H9 (cell line): ENCODE data around the gene EP300. TPM values are rescaled to one million over a fixed set of nuclear protein-coding genes. Genes with fewer than 3 reads are reported as not detected.

ENCODE experiments used
- DNase-seq: peaks from one replicate; pipeline ENCODE4 v3.0.0-alpha.2; 2017
- H2AFZ ChIP-seq: one replicate; pipeline ENCODE4 v1.6.1; 2013; ENCODE audit warnings: mild to moderate bottlenecking, low read length, control low read depth, moderate library complexity
- H2AK5ac ChIP-seq: 2 replicates; pipeline ENCODE4 v1.6.1; 2013; ENCODE audit warnings: low read length, control low read depth, mixed read lengths; ENCODE audit not compliant: insufficient read length
- H2BK120ac ChIP-seq: one replicate; pipeline ENCODE4 v1.6.1; 2013; ENCODE audit warnings: low read depth, mild to moderate bottlenecking, low read length, control low read depth, inconsistent platforms; ENCODE audit not compliant: poor library complexity, severe bottlenecking
- H2BK12ac ChIP-seq: 2 replicates; pipeline ENCODE4 v1.6.1; 2013; ENCODE audit warnings: low read length, control low read depth, mixed read lengths, low read depth; ENCODE audit not compliant: insufficient read length
- H2BK15ac ChIP-seq: 2 replicates; pipeline ENCODE4 v1.6.1; 2013; ENCODE audit warnings: low read depth, low read length, control low read depth
- H2BK20ac ChIP-seq: one replicate; pipeline ENCODE4 v1.6.1; 2013; ENCODE audit warnings: low read depth, mild to moderate bottlenecking, low read length, control low read depth, inconsistent platforms; ENCODE audit not compliant: poor library complexity, severe bottlenecking
- H2BK5ac ChIP-seq: 2 replicates; pipeline ENCODE4 v1.6.1; 2013; ENCODE audit warnings: low read length, control low read depth, mixed read lengths; ENCODE audit not compliant: insufficient read length
- H3K14ac ChIP-seq: 2 replicates; pipeline ENCODE4 v1.6.1; 2013; ENCODE audit warnings: low read length, control low read depth; ENCODE audit not compliant: insufficient read depth
- H3K18ac ChIP-seq: 2 replicates; pipeline ENCODE4 v1.6.1; 2013; ENCODE audit warnings: low read depth, mild to moderate bottlenecking, mixed read lengths, low read length, control low read depth; ENCODE audit not compliant: insufficient read length
- H3K23ac ChIP-seq: 2 replicates; pipeline ENCODE4 v1.6.1; 2013; ENCODE audit warnings: low read length, control low read depth, mixed read lengths, low read depth; ENCODE audit not compliant: insufficient read length
- H3K23me2 ChIP-seq: 2 replicates; pipeline ENCODE4 v1.6.1; 2013; ENCODE audit warnings: low read depth, mild to moderate bottlenecking, mixed read lengths, low read length, control low read depth; ENCODE audit not compliant: insufficient read length, poor library complexity, severe bottlenecking
- H3K27ac ChIP-seq: 2 replicates; pipeline ENCODE4 v1.5.1; 2013; ENCODE audit warnings: low read length, control low read depth, mixed read lengths, low read depth; ENCODE audit not compliant: insufficient read length
- H3K27me3 ChIP-seq: 2 replicates; pipeline ENCODE4 v1.6.1; 2013; ENCODE audit warnings: low read length, control low read depth, inconsistent platforms; ENCODE audit not compliant: insufficient read depth
- H3K4ac ChIP-seq: 2 replicates; pipeline ENCODE4 v1.6.1; 2013; ENCODE audit warnings: low read depth, mild to moderate bottlenecking, control low read depth, inconsistent platforms, low read length, moderate library complexity
- H3K4me1 ChIP-seq: 2 replicates; pipeline ENCODE4 v1.6.1; 2013; ENCODE audit warnings: low read length, control low read depth, inconsistent platforms; ENCODE audit not compliant: insufficient read depth
- H3K4me2 ChIP-seq: 2 replicates; pipeline ENCODE4 v1.6.1; 2013; ENCODE audit warnings: low read length, control low read depth, mixed read lengths; ENCODE audit not compliant: insufficient read length, insufficient read depth
- H3K56ac ChIP-seq: 2 replicates; pipeline ENCODE4 v1.6.1; 2013; ENCODE audit warnings: low read depth, mild to moderate bottlenecking, mixed read lengths, low read length, control low read depth; ENCODE audit not compliant: insufficient read length
- H3K79me1 ChIP-seq: 2 replicates; pipeline ENCODE4 v1.6.1; 2013; ENCODE audit warnings: low read depth, mild to moderate bottlenecking, moderate library complexity, low read length, control low read depth, inconsistent platforms; ENCODE audit not compliant: insufficient read depth, poor library complexity, severe bottlenecking
- H3K79me2 ChIP-seq: 2 replicates; pipeline ENCODE4 v1.6.1; 2013; ENCODE audit warnings: low read length, control low read depth, inconsistent platforms; ENCODE audit not compliant: insufficient read depth
- H3K9ac ChIP-seq: 2 replicates; pipeline ENCODE4 v1.6.1; 2013; ENCODE audit warnings: low read length, control low read depth, mixed read lengths; ENCODE audit not compliant: insufficient read length; ENCODE audit errors: extremely low read depth
- H3K9me3 ChIP-seq: one replicate; pipeline ENCODE4 v1.6.1; 2013; ENCODE audit warnings: low read depth, low read length, inconsistent platforms; ENCODE audit not compliant: control insufficient read depth
- H3T11ph ChIP-seq: one replicate; pipeline ENCODE4 v1.6.1; 2013; ENCODE audit warnings: mild to moderate bottlenecking, low read length, control low read depth, inconsistent platforms
- H4K20me1 ChIP-seq: one replicate; pipeline ENCODE4 v1.6.1; 2013; ENCODE audit not compliant: control insufficient read depth, insufficient read length, insufficient read depth
- H4K5ac ChIP-seq: 2 replicates; pipeline ENCODE4 v1.6.1; 2013; ENCODE audit warnings: low read depth, mild to moderate bottlenecking, mixed read lengths, low read length, control low read depth; ENCODE audit not compliant: insufficient read length
- H4K8ac ChIP-seq: replicated peaks from 2 replicates; pipeline ENCODE4 v1.6.1; 2013; ENCODE audit warnings: low read length, control low read depth, mixed read lengths, low read depth; ENCODE audit not compliant: insufficient read length
- H4K91ac ChIP-seq: 2 replicates; pipeline ENCODE4 v1.6.1; 2013; ENCODE audit warnings: low read depth, mild to moderate bottlenecking, moderate library complexity, mixed read lengths, low read length, control low read depth; ENCODE audit not compliant: insufficient read length
- H3K27ac Mint-ChIP-seq, 3 experiments: 2 replicates in 2 of 3; 3 replicates in 1 of 3; pipeline ENCODE4 v1.8.0; 2020 to 2021; ENCODE audit warnings: mixed read lengths in 3 of 3, mild to moderate bottlenecking in 1 of 3, moderate library complexity in 1 of 3
- H3K27me3 Mint-ChIP-seq: 2 replicates; pipeline ENCODE4 v1.8.0; 2021; ENCODE audit warnings: low read depth, mild to moderate bottlenecking, moderate library complexity, mixed read lengths
- H3K36me3 Mint-ChIP-seq, 3 experiments: 2 replicates in 2 of 3; 3 replicates in 1 of 3; pipeline ENCODE4 v1.8.0; 2020 to 2021; ENCODE audit warnings: low read depth in 3 of 3, mixed read lengths in 3 of 3; ENCODE audit not compliant: insufficient read depth in 1 of 3
- H3K4me1 Mint-ChIP-seq, 2 experiments: 2 replicates each; pipeline ENCODE4 v1.8.0; 2020; ENCODE audit warnings: mixed read lengths in 2 of 2
- H3K4me3 Mint-ChIP-seq, 2 experiments: 2 replicates in 1 of 2; 3 replicates in 1 of 2; pipeline ENCODE4 v1.8.0; 2020 to 2021; ENCODE audit warnings: mild to moderate bottlenecking in 2 of 2, mixed read lengths in 2 of 2, moderate library complexity in 1 of 2
- H3K9me3 Mint-ChIP-seq, 2 experiments: 2 replicates in 1 of 2; 3 replicates in 1 of 2; pipeline ENCODE4 v1.8.0; 2020; ENCODE audit warnings: mild to moderate bottlenecking in 2 of 2, mixed read lengths in 2 of 2, moderate library complexity in 1 of 2
- CTCF ChIP-seq: fragments of 200-600 bp; sonication (generic); conservative IDR thresholded peaks from 3 replicates; pipeline ENCODE4 v1.8.0; 2021; ENCODE audit warnings: antibody characterized with exemption, mild to moderate bottlenecking
- WGBS: extraction: QIAGEN DNeasy Blood & Tissue Kit; methylation state at CpG from one replicate; pipeline ENCODE4 v1.1.7; 2013; ENCODE audit warnings: missing lambda C conversion rate, low lambda C conversion rate, mixed read lengths; ENCODE audit not compliant: insufficient read length; ENCODE audit errors: extremely low coverage; 5-methylcytosine and 5-hydroxymethylcytosine counted together
- total RNA-seq: library from RNA; stranded (reverse); gene quantifications from 2 replicates; pipeline ENCODE4 v1.2.1, GENCODE V29; 2021

EP300 gene
- total RNA-seq, 1 experiment from 2014 or later, result 136 TPM

GRCh38 chr22:41215926-41216325, 123.5 kb downstream of the EP300 start:
- peak overlapping the region in 1 of 3 experiments; percentile 29; a peak in 1 of 7 replicates for H3K27ac Mint-ChIP-seq
- Histone ChIP-seq H4K91ac (no peak overlapping the region), H3K4me1 (0 out of 2 replicates have a peak, but pooled peaks cover 3% of the 10 kb centered on the region), H3K23ac (no peak overlapping the region), H3K27me3 (no peaks in the 10 kb centered on the region), H2BK120ac (no peak overlapping the region), H2AK5ac (no peak overlapping the region), H3K79me2 (no peaks in the 10 kb centered on the region), H2BK12ac (no peak overlapping the region), H4K5ac (no peak overlapping the region), H3K56ac (no peak overlapping the region), H3K14ac (no peak overlapping the region), H2AFZ (no peak overlapping the region), H3K9me3 (no peaks in the 10 kb centered on the region), H3K18ac (no peak overlapping the region), H2BK5ac (no peak overlapping the region), H2BK15ac (no peak overlapping the region), H3K27ac (no peak overlapping the region), H3K4me2 (no peak overlapping the region), H2BK20ac (no peak overlapping the region), H4K20me1 (no peaks in the 10 kb centered on the region), H4K8ac (no peak overlapping the region), H3K9ac (no peak overlapping the region), H3K23me2 (no peaks in the 10 kb centered on the region), H3K79me1 (no peaks in the 10 kb centered on the region), H3K4ac (no peak overlapping the region), H3T11ph (no peak overlapping the region)
- H3K4me1 Mint-ChIP-seq, result peaks cover 16 to 17% of the 10 kb centered on the region in 2 experiments
- H3K36me3 Mint-ChIP-seq, result peaks cover 40 to 76% (median 72%) of the 10 kb centered on the region in 3 experiments
- no peak for TF ChIP-seq CTCF
- no peak overlapping the region for H3K4me3 Mint-ChIP-seq
- no CpG with 5 or more reads among the region's 7 CpGs for WGBS
- H3K27me3 Mint-ChIP-seq, result no peaks in the 10 kb centered on the region
- DNase-seq, result no peak
- peaks cover 8 to 12% of the 10 kb centered on the region in 2 experiments for H3K9me3 Mint-ChIP-seq
